GM19395 (cell line): ENCODE data around the gene B9D1.

ENCODE experiments used
- ATAC-seq: cut with Tn5 transposase; IDR thresholded peaks from one replicate; pipeline ENCODE4 v1.9.1; 2021; ENCODE audit warnings: mild to moderate bottlenecking, moderate library complexity; ENCODE audit not compliant: unreplicated experiment

B9D1 gene

GRCh38 chr17:19339341-19339815 is 23.1 kb downstream of the B9D1 start:
- ATAC-seq: no peak

- ATAC-seq: no peak
Observed at GRCh38 chr17:19338031-19338990, 24.2 kb downstream of the B9D1 start.

- no peak for ATAC-seq
Observed at GRCh38 chr17:19337712-19338023, 24.9 kb downstream of the B9D1 start.

- no peak for ATAC-seq
Observed at GRCh38 chr17:19336938-19337711, 25.4 kb downstream of the B9D1 start.

- no peak for ATAC-seq
Observed at GRCh38 chr17:19335951-19336631, 26.4 kb downstream of the B9D1 start.

- ATAC-seq: no peak
Observed at GRCh38 chr17:19334331-19334730, 28.2 kb downstream of the B9D1 start.

- no peak for ATAC-seq
Observed at GRCh38 chr17:19333736-19334290, 28.7 kb downstream of the B9D1 start.

- ATAC-seq: no peak
Observed at GRCh38 chr17:19333132-19333440, 29.4 kb downstream of the B9D1 start.

- ATAC-seq: no peak
Observed at GRCh38 chr17:19332371-19333131, 30.0 kb downstream of the B9D1 start.

- no peak for ATAC-seq
Observed at GRCh38 chr17:19331543-19332245, 30.8 kb downstream of the B9D1 start.

- ATAC-seq: no peak
Observed at GRCh38 chr17:19331134-19331533, 31.4 kb downstream of the B9D1 start.

- ATAC-seq: no peak
Observed at GRCh38 chr17:19330271-19330670, 32.3 kb downstream of the B9D1 start.

- no peak for ATAC-seq
Observed at GRCh38 chr17:19329839-19330238, 32.7 kb downstream of the B9D1 start.

- no peak for ATAC-seq
Observed at GRCh38 chr17:19329136-19329535, 33.4 kb downstream of the B9D1 start.

GRCh38 chr17:19328441-19329061 is 34.0 kb downstream of the B9D1 start:
- ATAC-seq: no peak

GRCh38 chr17:19327031-19327783 is 35.3 kb downstream of the B9D1 start:
- ATAC-seq: no peak

- no peak for ATAC-seq
Observed at GRCh38 chr17:19325542-19325941, 37.0 kb downstream of the B9D1 start.

GRCh38 chr17:19322861-19323260 is 39.7 kb downstream of the B9D1 start:
- no peak for ATAC-seq

- no peak for ATAC-seq
Observed at GRCh38 chr17:19322129-19322505, 40.4 kb downstream of the B9D1 start.
